ENCODE measurements around the gene RABGAP1L. TPM values are rescaled to one million over a fixed set of nuclear protein-coding genes. Genes with fewer than 3 reads are reported as not detected.

RABGAP1L gene
- total RNA-seq, 1 experiment from 2014 or later, result 29.3 TPM

DNA sequence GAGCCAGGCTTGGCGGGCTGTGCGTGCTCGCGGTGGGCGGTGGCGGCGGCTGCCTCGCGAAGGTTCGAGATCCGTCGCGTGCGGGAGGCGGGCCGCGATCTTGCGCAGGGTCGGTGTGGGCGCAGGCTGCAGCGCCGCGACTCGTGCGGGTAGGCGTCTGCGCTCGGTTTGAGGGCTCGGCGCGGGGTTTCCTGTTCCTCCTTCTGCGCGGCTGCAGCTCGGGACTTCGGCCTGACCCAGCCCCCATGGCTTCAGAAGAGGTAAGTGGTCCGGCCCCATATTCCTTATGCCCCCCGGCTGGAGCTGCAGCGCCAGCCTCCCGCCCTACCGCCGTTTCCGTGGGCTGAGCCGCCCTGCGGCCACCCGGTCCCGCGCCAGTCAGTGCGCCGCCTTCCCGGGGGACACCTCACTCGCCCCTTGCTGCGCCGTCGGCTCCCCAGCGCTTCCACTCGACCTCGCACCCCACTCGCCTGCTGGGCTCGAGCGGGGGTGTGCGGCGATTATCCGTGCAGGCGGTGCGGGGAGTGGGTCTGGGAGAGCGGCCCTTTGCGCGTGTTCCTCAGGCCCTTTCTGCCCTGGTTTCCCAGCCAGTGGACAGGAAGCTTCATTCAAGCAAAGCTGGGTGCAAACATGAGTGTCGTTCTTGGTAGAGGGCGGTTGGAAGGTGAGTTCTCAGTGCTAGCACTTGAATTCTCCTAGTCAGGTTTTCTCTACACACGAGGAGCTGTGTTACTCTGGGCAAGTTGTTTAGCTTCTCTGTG, 840.8 kb downstream of the RABGAP1L start, which contains the start of gene CACYBP (continued):
- no peak for TF ChIP-seq FOSL1 (IDR thresholded peaks at IDR 0.05; ENCODE audit: low read depth)
- peak; percentile 57 for TF ChIP-seq POLR2A (IDR thresholded peaks at IDR 0.05; ENCODE audit: borderline replicate concordance, extremely low read depth, insufficient read depth, insufficient read length)
- TF ChIP-seq, protein P1, sequence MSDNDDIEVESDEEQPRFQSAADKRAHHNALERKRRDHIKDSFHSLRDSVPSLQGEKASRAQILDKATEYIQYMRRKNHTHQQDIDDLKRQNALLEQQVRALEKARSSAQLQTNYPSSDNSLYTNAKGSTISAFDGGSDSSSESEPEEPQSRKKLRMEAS (IDR thresholded peaks at IDR 0.05), result peak; percentile 95
- no peak for TF ChIP-seq SIN3A (IDR thresholded peaks at IDR 0.05; ENCODE audit: low read depth)
- no peak for TF ChIP-seq SRF (IDR thresholded peaks at IDR 0.05; ENCODE audit: low read depth)
- peak; percentile 43; the same call in 1 of the 2 replicates for TF ChIP-seq ZFX (IDR thresholded peaks at IDR 0.05)
- TF ChIP-seq, protein P2, sequence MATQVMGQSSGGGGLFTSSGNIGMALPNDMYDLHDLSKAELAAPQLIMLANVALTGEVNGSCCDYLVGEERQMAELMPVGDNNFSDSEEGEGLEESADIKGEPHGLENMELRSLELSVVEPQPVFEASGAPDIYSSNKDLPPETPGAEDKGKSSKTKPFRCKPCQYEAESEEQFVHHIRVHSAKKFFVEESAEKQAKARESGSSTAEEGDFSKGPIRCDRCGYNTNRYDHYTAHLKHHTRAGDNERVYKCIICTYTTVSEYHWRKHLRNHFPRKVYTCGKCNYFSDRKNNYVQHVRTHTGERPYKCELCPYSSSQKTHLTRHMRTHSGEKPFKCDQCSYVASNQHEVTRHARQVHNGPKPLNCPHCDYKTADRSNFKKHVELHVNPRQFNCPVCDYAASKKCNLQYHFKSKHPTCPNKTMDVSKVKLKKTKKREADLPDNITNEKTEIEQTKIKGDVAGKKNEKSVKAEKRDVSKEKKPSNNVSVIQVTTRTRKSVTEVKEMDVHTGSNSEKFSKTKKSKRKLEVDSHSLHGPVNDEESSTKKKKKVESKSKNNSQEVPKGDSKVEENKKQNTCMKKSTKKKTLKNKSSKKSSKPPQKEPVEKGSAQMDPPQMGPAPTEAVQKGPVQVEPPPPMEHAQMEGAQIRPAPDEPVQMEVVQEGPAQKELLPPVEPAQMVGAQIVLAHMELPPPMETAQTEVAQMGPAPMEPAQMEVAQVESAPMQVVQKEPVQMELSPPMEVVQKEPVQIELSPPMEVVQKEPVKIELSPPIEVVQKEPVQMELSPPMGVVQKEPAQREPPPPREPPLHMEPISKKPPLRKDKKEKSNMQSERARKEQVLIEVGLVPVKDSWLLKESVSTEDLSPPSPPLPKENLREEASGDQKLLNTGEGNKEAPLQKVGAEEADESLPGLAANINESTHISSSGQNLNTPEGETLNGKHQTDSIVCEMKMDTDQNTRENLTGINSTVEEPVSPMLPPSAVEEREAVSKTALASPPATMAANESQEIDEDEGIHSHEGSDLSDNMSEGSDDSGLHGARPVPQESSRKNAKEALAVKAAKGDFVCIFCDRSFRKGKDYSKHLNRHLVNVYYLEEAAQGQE (IDR thresholded peaks at IDR 0.05; ENCODE audit: low read depth), result no peak
- no peak for TF ChIP-seq JUND (IDR thresholded peaks at IDR 0.05)

DNA sequence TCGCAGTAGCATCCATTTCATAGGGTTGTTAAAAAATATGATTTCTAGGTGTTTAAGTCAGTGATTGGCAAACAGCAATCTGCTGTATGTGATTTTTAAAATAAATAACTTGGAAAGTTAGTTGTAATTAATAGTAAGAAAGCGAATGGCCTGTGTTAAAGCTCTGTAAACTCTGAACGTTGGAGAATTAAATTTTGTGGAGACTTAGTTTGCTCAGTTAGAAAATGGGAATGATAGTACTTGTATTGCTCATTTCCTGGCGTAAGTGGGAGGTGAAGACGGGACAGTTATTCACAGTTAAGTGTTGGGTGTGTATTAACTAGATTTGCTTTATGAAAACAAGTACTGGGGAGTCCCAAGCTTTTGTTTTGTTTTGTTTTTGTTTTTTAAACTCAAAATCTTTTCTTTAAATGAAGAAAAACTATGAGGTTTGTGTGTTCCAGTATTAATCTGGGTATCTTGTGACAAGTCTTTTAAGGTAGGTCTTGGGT, 841.4 kb downstream of the RABGAP1L start:
- CTCF ChIA-PET, result no interaction called here
- Histone ChIP-seq H3K4me3 (replicated peaks in 1 of 2; ENCODE audit: low read depth in 1 of 2, low read length in 2 of 2) (peak overlapping the region; percentile 83 to 96), H3K27me3 (ENCODE audit: insufficient read depth, low read length) (no peaks in the 10 kb centered on the region), H4K20me1 (ENCODE audit: insufficient read depth) (peaks cover 24% of the 10 kb centered on the region; the same call in 1 of the 2 replicates), H3K79me2 (ENCODE audit: insufficient read depth, low read length) (peaks cover 67% of the 10 kb centered on the region), H3K9me3 (ENCODE audit: control insufficient read depth in 1 of 2, insufficient read depth in 1 of 2, low read depth in 1 of 2, low read length in 2 of 2) (no peaks in the 10 kb centered on the region), H3K9ac (ENCODE audit: low read length) (peak overlapping the region; percentile 99), H3K27ac (ENCODE audit: low read depth, low read length) (peak overlapping the region; percentile 77), H2AFZ (ENCODE audit: low read depth, low read length, poor library complexity, severe bottlenecking) (no peak overlapping the region), H3K4me1 (ENCODE audit: control insufficient read depth in 1 of 2, insufficient read depth in 2 of 2, low read length in 2 of 2) (peaks cover 8 to 32% of the 10 kb centered on the region in 2 experiments), H3K9me2 (ENCODE audit: insufficient read depth) (no peaks in the 10 kb centered on the region), H3K36me3 (ENCODE audit: control insufficient read depth in 1 of 2, insufficient read depth in 2 of 2, low read length in 2 of 2) (peaks cover 2 to 5% of the 10 kb centered on the region in 2 experiments; a peak in 3 of 4 replicates), H3K4me2 (ENCODE audit: low read length) (peak overlapping the region; percentile 91)
- RAD21 ChIA-PET (ENCODE audit: low non-redundant PET in 1 of 2, low total read pairs in 2 of 2, uncharacterized antibody in 2 of 2, unreplicated experiment in 2 of 2), result interaction anchor here in 1 of 2 experiments (1.1 kb wide), 1 partner anchor 125 kb away, joined by 3 read pairs; no protein-coding TSS in a partner anchor
- POLR2A ChIA-PET, result interaction anchor here (1.1 to 2.6 kb wide), 3 partner anchors 22 to 225 kb away, joined by 3 to 21 read pairs (median 5); partner anchors contain the start of gene MRPS14
- DNase-seq (ENCODE audit: low read depth, low spot score) (no peak), ATAC-seq (no peak)
- BruUV-seq (replicated peaks), result no TSS peak
- intact Hi-C loops (cut with micrococcal nuclease), result no loop called here
- TF ChIP-seq RAD21 (IDR thresholded peaks at IDR 0.05; ENCODE audit: low read depth) (no peak), CEBPB (IDR thresholded peaks at IDR 0.05; ENCODE audit: low read depth) (no peak), EGR1 (IDR thresholded peaks at IDR 0.05; ENCODE audit: low read depth) (no peak), POLR2A (IDR thresholded peaks at IDR 0.05; ENCODE audit: borderline replicate concordance, extremely low read depth, insufficient read depth, insufficient read length) (no peak), TCF7L2 (IDR thresholded peaks at IDR 0.05; ENCODE audit: borderline replicate concordance, extremely low read depth, insufficient read depth, insufficient read length) (no peak), CBX3 (IDR thresholded peaks at IDR 0.05; ENCODE audit: low read depth) (no peak), ZFX (IDR thresholded peaks at IDR 0.05) (no peak)
- TF ChIP-seq, protein P3, sequence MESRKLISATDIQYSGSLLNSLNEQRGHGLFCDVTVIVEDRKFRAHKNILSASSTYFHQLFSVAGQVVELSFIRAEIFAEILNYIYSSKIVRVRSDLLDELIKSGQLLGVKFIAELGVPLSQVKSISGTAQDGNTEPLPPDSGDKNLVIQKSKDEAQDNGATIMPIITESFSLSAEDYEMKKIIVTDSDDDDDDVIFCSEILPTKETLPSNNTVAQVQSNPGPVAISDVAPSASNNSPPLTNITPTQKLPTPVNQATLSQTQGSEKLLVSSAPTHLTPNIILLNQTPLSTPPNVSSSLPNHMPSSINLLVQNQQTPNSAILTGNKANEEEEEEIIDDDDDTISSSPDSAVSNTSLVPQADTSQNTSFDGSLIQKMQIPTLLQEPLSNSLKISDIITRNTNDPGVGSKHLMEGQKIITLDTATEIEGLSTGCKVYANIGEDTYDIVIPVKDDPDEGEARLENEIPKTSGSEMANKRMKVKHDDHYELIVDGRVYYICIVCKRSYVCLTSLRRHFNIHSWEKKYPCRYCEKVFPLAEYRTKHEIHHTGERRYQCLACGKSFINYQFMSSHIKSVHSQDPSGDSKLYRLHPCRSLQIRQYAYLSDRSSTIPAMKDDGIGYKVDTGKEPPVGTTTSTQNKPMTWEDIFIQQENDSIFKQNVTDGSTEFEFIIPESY (IDR thresholded peaks at IDR 0.05; ENCODE audit: extremely low read depth, insufficient replicate concordance, low read length), result no peak
- TF ChIP-seq, protein P4, sequence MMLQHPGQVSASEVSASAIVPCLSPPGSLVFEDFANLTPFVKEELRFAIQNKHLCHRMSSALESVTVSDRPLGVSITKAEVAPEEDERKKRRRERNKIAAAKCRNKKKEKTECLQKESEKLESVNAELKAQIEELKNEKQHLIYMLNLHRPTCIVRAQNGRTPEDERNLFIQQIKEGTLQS (IDR thresholded peaks at IDR 0.05), result no peak

Measured in HCT116 (cell line).